VCaP (cell line): Measurements from ENCODE around the gene ARPP21.

ENCODE experiments used
- H3K27ac ChIP-seq: fragments of 450-650 bp; 2 replicates; pipeline ENCODE4 v1.5.1; 2017
- TF ChIP-seq, protein P1 (sequence below): fragments of 450-650 bp; conservative IDR thresholded peaks from 2 replicates; pipeline ENCODE4 v1.5.1; 2017; ENCODE audit warnings: mild to moderate bottlenecking, moderate library complexity

ARPP21 gene

GRCh38 chr3:35638251-35638979, 910 bp upstream of the ARPP21 start:
- no peak overlapping the region for H3K27ac ChIP-seq
- TF ChIP-seq, protein P1, sequence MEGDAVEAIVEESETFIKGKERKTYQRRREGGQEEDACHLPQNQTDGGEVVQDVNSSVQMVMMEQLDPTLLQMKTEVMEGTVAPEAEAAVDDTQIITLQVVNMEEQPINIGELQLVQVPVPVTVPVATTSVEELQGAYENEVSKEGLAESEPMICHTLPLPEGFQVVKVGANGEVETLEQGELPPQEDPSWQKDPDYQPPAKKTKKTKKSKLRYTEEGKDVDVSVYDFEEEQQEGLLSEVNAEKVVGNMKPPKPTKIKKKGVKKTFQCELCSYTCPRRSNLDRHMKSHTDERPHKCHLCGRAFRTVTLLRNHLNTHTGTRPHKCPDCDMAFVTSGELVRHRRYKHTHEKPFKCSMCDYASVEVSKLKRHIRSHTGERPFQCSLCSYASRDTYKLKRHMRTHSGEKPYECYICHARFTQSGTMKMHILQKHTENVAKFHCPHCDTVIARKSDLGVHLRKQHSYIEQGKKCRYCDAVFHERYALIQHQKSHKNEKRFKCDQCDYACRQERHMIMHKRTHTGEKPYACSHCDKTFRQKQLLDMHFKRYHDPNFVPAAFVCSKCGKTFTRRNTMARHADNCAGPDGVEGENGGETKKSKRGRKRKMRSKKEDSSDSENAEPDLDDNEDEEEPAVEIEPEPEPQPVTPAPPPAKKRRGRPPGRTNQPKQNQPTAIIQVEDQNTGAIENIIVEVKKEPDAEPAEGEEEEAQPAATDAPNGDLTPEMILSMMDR, result no peak

DNA sequence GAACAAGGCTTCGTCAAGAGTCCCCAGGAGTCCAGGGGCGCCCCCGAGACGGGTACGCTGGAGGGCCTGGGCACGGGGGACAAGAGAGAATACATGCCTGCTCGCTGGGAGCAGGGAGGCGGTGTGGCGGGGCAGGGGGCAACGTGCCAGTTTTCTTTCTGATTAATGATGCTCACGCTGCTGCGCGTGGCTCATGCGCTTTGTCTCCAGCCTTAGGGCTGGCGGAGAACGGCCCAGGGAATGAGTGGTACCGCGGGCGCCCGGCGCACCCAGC, 408 bp upstream of the ARPP21 start:
- TF ChIP-seq, protein P1, result no peak

GRCh38 chr3:35640190-35641165, 1.2 kb downstream of the ARPP21 start:
- TF ChIP-seq, protein P1, result no peak
- H3K27ac ChIP-seq, result no peak overlapping the region

More for the DNA sequence above, 408 bp upstream of the ARPP21 start:
- no peak overlapping the region for H3K27ac ChIP-seq

GRCh38 chr3:35641331-35641730, 2.0 kb downstream of the ARPP21 start:
- TF ChIP-seq, protein P1, result no peak
- no peak overlapping the region for H3K27ac ChIP-seq

GRCh38 chr3:35641920-35642527, 2.7 kb downstream of the ARPP21 start:
- TF ChIP-seq, protein P1, result no peak

GRCh38 chr3:35643495-35643894, 4.2 kb downstream of the ARPP21 start:
- TF ChIP-seq, protein P1, result no peak
- H3K27ac ChIP-seq, result no peak overlapping the region

More at GRCh38 chr3:35641920-35642527, 2.7 kb downstream of the ARPP21 start:
- H3K27ac ChIP-seq, result no peak overlapping the region

- TF ChIP-seq, protein P1, result no peak
- H3K27ac ChIP-seq, result no peak overlapping the region
Observed at GRCh38 chr3:35644451-35644850, 5.1 kb downstream of the ARPP21 start.
